GM12891 (cell line): Measurements from ENCODE around the gene DKKL1.

ENCODE experiments used
- POLR2A ChIP-seq: IDR thresholded peaks from 2 replicates; pipeline ENCODE4 v1.6.1; 2011; ENCODE audit warnings: low read depth, low read length, control low read depth
- POLR2AphosphoS5 ChIP-seq: IDR thresholded peaks from 2 replicates; pipeline ENCODE4 v1.6.1; 2011; ENCODE audit warnings: low read depth, low read length, control low read depth
- TAF1 ChIP-seq: IDR thresholded peaks from 2 replicates; pipeline ENCODE4 v1.6.1; 2011; ENCODE audit warnings: low read depth, low read length, control low read depth

- no peak for TF ChIP-seq TAF1
- no peak for TF ChIP-seq POLR2A
- no peak for TF ChIP-seq POLR2AphosphoS5
These were observed 45.4 kb upstream of the DKKL1 start for GRCh38 chr19:49318296-49318695.
